GM19023 (cell line): Measurements from ENCODE around the gene WIPF3.
"Not testable (repeated sequence)": the region's sequence is repeated elsewhere in the genome, so short reads cannot be mapped to it uniquely, and the experiment has no call there.

Source experiments
- ATAC-seq: cut with Tn5 transposase; IDR thresholded peaks from one replicate; pipeline ENCODE4 v1.9.1; 2021; ENCODE audit warnings: mild to moderate bottlenecking, moderate library complexity; ENCODE audit not compliant: unreplicated experiment

Gene WIPF3

DNA sequence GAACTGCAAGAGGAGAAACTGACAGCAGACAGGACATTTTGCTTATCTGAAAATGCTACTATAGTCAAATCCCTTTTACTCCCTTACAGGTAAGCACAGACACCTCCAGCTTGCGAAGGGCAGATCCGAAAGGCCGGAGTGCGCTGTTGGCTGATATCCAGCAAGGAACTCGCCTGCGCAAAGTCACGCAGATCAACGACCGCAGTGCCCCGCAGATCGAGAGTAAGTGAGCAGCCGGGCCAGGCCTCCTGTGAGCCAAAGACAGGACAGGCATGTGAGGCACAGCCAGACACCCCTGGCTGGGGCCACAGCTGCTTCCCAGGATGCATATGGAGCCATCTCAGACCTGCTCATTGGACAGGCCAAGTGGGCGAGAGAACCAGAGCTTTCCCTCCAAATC, 69.4 kb downstream of the WIPF3 start:
- ATAC-seq: no peak

DNA sequence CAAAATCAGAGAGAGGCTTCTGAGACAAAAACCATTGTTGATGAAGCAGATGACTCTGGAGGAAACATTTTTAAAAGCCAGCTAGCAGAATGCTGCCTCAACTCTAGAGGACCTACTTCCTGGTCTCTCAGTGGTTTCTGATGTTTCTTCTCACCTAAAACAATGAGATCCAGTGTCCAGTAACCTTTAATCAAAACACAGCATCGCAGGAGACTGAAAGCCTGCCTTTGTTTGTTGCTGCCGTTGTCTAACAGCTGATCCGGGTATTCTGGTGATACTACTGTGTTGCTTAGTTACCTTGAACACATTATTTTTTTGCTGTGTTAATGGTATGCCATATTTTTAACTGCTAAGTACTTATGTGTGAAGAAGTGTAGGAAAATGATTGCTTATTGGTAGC, 70.9 kb downstream of the WIPF3 start:
- ATAC-seq: no peak

DNA sequence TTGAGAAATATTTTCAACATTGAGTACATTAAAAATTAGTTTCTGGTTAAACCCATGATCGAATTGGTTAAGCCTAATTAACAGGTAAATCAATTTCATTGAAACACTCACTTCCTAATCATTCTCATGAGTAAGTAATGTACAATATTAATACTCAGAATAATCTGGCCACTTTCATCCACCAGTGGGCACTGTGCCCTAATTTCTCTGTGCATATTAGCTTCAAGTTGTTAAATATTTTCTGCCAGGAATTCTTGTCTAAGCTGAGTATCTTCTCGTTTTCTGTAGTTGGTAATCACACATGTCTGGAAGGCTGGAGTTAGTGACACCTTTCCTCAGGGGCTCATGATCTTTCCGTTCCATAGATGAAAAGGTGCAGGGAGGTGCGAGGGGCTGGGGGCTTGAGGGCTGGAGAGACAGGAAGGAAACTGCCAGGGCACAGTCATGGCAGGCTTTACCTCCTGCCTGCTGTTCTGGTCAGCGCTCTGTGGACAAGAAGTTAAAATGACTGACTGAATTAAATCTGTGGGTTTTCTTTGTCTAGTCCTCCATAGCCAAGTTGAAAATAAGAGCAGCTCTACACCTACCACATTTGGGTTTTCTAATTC, 71.9 kb downstream of the WIPF3 start:
- no peak for ATAC-seq

DNA sequence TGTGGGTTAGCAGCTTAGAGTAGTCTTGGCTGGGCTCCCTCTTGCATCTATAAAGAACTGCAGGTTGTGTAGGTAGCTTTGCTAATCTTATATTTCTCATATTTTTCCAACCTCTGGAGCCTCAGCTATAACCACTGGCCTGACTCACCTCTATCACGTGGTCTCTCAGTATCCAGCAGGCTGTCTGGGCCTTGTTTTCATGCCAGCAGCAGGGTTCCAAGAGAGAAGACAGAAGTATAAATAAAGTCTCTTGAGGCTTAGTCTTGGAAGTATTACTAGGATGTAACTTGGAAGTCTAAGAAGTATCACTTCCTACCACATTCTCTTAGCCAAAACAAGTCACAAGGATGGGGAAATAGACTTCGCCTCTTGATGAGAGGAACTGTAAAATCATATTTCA, 73.3 kb downstream of the WIPF3 start:
- no peak for ATAC-seq

DNA sequence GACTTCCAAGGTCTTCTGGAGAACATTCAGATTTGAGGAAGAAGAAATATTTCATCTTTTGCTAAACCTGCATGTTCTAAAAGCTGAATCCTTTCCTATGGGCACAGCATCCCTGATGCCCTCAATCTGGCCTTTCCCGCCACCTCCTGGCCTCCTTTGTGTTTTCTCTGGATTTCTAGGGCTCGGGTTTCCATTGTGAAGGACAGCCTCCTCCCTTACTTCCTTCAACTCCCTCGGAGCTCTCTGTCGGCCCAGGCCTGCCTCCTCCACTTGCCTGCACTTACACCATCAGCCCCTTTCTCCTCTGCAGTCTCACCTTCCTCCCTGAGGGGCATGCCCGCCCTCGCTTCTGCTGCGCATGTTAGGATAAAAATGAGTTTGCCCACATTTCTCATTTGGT, 75.4 kb downstream of the WIPF3 start:
- no peak for ATAC-seq

DNA sequence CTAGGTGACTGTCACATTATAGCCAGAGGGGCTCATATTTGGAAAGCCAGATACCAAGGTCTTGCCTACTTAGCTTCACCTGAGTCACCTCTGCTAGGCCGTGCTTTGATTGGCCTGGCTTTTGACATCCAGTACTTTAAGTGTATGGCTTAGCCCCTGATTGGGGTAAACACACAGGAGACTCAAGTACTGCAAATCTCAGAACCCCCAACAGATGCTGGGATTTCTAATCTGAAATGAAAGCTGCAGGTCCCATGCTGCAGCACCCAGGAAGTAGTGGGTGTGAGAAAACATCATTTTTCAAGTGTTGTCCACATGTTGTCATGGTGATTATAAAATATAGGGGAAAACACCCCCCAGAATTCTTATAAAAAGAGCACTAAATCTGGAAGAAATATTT, 76.2 kb downstream of the WIPF3 start:
- ATAC-seq: no peak

DNA sequence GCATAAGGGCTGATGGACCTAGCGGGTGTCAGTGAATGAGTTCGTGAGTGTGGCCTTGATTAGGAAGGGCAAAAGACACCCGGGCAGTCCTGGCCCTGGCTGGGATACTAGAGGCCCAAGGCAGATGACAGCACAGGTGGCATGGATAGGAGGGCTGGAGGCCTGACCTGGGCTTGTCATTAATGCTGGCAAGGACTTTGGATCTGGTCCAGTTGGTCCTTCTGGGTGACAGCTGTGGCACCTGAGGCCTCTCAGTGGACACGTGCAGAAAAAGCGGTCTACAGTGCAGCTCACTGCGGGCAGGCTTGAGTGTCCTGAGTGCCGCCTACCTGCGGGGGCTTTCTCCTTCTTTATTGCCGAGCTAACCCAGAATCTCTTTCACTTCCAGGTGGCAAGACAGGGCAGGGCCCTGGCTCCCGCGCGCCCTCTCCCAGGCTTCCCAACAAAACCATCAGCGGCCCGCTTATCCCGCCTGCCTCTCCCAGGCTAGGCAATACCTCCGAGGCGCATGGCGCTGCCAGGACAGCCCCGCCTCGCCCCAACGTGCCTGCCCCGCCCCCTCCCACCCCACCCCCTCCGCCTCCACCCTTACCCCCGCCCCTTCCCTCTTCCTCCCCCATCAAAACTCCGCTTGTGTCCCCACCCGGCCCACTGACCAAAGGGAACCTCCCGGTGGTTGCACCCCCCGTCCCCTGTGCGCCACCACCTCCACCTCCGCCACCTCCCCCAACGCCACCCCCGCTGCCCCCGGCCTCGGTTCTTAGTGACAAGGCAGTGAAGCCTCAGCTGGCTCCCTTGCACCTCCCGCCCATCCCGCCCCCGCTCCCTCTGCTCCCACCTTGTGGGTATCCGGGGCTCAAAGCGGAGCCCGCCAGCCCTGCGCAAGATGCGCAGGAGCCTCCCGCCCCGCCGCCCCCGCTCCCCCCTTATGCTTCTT, 77.4 kb downstream of the WIPF3 start:
- ATAC-seq: no peak

DNA sequence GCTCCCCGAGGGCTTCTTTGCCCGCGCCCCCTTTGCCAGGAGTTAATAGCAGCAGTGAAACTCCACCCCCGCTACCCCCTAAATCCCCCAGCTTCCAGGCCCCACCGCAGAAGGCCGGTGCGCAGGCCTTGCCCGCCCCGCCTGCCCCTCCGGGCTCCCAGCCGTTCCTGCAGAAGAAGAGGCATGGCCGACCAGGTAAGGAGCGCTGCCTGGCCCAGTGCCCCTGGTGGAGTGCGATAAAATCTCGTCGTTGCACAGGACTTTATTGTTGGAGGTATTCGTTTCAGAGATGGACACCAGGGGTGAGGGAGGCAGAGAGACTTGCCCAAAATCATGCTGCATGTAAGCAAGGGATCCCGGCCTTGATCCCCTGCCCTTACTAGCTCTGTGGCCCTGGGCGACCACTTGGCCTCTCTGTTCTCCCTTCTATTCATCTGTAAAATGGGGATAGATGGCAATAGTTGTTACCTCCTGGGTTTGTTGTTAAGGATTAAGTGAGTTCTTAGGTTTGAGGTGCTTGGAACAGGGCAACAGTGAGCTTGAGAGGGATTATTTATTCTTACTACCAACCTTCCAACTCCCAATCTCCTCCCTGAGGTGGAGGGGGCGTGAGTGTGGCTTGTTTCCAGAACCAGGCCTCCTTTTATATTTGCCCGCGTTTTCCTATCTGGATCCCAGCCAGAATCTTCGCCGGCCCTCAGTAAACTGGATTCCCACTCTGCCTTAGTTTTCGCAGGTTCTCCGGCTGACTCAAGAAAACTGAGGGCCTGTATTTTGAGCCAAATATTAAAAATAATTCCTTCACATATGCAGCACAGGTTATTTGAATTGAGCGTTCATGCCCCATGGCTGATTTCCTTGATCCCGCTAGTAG, 78.3 kb downstream of the WIPF3 start:
- no peak for ATAC-seq

DNA sequence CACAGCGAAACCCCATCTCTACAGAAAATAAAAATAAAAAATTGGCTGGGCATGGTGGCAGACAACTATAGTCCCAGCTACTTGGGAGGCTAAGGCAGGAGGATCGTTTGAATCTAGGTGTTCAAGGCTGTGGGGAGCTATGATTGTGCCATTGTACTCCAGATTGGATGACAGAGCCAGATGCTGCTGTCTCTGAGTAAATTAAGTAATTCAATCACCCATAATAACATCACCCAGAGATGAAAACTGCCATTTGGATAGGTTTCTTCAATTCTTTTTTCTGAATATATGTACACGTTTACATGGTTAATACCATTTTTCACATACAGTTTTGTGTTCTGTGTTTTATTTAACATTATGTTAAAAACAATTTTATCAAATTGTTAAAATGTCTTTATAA, 79.3 kb downstream of the WIPF3 start:
- no peak for ATAC-seq

DNA sequence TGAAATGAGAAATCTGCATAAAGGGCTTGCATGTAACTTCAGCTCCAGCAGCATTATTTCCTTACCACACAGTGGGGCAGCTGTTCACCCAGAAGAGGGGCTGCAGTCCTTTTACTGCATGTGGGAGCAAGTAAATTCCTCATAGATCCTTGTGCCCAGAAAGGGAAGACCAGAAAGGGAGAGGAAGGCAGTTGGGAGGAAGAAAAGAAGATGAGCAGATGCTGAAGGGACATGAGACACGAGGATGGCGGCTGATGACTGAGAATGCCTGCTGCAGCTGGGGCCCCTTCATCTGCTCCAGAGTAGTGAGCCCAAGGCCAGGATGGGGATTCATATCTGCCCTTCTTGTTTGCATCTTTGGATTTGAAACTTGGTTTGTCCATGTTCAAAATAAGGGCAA, 80.5 kb downstream of the WIPF3 start:
- no peak for ATAC-seq

DNA sequence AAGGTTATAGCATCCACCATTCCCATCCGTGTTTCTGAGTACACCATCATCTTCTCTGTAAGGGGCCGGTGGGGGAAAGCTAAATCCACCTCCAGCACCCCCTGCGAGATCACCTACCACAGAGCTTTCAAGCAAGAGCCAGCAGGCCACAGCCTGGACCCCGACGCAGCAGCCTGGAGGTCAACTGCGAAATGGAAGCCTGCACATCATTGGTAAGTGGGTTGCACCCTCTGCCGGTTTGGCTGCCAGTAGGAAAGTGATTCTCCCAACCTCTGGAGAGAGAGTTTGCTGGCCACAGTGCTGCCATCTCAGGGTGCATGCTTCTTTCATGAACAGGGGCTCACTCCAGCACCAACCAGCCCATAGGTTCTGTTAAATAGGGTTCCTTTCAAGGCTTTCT, 81.7 kb downstream of the WIPF3 start:
- ATAC-seq: no peak

DNA sequence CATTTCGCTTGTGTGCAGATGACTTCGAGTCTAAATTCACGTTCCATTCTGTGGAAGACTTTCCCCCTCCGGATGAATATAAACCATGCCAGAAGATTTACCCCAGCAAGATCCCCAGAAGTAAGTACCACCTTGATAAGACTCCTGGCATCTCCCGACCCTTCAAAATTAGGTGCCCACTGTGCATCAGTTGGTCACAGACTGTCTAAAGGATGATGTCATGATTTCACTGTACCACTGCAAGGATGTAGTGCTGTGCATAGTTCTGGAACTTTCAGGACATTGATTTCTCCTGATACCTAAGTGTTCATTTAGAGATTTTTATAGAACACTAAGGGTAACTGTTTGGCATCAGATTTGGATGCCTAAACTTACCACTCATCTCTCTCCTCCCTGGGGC, 83.0 kb downstream of the WIPF3 start:
- ATAC-seq: no peak

DNA sequence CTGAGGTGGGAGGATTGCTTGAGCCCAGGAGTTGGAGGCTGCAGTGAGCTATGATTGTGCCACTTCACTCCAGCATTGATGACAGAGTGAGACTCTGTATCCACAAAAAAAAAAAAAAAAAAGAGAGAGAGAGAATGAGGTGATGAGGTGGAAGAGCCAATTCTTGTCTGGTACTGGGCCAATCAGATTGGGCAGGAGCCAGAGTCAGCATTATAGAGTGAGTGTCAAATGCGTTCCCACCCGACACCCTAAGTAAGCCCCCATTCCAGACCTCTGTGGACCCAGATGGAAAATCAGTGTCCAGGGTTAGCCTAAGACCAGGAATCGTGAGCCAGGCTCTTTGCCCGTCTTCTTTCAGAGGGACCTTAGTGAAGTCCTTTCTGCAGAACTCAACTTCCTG, 83.9 kb downstream of the WIPF3 start:
- no peak for ATAC-seq

DNA sequence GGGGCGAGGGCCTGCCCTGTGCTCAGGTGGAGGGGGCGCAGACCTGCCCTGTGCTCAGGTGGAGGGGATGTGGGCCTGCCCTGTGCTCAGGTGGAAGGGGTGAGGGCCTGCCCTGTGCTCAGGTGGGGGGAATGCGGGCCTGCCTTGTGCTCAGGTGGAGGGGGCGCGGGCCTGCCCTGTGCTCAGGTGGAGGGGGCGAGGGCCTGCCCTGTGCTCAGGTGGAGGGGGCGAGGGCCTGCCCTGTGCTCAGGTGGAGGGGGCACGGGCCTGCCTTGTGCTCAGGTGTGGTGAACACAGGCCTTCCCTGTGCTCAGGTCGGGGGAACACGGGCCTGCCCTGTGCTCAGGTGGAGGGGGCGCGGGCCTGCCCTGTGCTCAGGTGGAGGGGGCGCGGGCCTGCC, 84.5 kb downstream of the WIPF3 start:
- ATAC-seq: not testable (repeated sequence)

DNA sequence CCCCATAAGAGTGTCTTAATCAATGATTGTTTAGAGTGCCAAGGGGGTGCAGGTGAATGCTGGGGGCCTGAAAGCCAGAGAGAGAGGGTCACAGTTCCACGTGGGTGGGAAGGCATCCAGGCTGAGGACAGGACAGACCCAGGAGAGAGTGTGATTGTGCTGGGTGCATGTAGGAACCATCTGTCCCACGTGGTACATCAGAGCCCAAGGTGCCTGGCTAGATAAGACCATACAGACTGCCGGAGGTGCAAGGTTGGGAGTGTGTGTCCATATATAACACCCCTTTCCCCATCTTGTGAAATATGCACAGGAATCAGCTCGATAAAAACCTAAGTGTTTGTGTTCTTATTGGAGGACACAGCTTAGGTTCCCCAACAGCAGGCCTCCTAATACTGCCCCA, 85.5 kb downstream of the WIPF3 start:
- no peak for ATAC-seq

DNA sequence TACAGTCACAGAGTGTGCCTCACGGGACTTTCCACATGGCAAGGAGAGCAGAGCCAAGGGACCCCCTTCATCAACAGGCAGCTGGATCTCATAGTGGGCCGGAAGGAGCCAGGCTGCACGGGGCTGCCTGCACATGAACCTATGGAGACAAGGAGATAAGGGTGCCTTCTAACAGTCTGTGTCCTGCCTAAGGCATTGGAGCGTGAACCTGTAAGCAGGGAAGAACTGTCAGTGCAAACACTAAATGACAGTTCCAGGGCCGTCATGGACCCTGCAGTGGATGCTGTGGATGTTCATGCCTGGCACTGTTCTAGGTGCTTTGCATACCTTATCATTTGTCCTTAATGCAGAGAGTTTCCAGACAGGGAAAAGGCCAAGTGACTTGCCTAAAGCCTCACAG, 85.9 kb downstream of the WIPF3 start:
- ATAC-seq: no peak

DNA sequence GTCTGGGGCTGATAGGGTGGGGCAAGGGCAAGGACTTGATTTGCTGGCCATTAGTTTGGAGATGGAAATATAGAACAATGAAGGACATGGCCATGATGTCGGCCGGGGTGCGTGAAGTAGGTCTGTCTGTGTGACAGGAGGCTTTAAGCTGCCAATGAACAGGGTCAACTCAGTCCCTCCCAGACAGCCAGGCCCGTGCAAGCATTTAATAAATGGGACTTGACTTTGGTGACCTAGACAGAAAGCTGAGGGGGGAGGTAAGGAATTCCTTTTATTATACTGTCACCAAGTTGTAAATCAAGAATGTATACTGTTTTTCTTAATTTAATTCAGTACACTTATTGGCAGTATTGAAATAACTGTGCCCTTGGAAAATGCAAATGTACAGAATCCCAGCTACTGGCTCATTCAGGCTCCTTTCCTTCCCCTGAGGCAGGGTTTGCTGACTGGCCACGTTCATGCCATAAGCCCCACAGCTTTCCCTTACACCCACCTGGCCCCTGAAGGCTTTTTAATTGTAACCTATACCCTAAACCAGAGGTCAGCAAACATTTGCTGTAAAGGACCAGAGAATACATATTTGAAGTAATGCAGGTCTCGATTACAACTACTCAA, 87.2 kb downstream of the WIPF3 start:
- ATAC-seq: no peak

DNA sequence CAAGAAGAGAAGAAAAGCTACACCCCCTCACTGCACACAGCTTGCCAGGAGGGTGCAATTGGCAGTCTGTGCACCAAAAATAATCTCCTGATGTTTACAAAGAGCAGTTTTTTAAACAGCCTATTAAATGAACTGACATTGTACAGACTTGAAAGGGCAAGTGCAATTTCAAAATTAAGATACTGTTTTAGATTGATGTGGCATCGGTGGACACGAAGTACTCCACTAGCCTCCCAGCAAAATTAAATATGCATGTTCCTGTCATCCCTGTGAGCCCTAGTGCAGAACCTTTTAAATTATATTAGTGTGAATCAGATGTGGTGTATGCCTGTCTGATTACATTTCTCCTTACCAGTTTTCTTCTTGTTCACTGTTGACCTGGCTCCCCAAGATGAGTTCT, 87.9 kb downstream of the WIPF3 start:
- ATAC-seq: no peak

DNA sequence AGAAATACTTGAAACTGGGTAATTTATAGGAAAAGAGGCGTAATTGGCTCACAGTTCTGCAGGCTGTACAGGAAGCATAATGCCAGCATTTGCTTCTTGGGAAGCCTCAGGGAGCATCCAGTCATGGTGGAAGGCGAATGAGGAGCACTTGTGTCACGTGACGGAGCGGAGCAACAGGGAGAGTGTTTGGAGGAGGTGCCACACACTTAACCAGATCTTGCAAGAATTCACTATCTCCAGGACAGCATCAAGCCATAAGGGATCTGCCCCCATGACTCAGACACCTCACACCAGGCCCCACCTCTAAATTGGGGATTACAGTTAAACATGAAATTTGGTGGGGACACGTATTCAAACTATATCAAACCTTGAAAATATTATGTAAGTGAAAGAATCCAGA, 89.3 kb downstream of the WIPF3 start:
- no peak for ATAC-seq

DNA sequence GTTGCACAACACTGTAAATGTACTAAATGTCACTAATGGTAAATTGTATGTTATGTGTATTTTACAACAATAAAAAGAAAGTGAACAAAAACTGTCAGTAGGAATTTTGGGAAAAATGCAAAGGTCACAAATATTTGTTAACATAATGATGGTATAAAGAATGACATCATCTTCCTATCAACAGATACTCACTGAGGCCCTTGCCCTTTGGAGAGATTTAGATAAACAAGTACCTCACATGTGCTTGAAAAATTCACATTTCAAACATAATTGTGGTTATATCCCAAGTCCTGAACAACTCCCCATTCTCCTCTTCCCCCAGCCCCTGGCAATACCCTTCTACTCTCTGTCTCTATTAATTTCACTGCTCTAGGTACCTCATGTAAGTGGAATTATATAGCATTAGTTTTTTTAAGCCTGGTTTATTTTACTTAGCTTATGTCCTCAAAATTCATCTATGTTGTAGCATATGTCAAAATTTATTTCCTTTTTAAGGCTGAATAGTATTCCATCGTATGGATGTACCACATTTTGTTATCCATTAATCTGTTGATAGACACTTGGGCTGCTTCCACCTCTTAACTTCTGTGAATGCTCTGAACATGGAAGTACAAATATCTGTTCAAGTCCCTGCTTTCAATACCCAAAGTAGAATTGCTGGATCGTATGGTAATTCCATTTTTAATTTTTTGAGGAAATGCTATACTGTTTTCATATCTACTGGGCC, 90.5 kb downstream of the WIPF3 start:
- no peak for ATAC-seq

DNA sequence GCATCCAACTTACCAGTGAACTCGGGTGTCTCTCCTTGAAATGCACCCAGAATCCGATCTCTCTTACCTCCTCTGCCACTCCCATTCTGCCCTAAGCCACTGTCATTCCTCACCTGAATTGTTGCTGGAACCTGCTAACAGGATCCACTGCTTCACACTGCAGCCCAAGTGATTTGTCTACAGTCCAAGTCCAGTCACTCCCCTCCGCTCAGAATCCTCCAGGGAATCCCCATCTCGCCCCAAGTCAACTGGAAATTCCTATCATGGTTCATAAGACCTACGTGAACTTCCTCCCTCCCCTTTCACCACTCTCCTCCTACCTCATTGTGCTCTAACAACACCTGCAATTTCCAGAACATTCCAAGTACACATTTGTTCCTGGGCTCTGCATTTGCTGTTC, 92.0 kb downstream of the WIPF3 start:
- no peak for ATAC-seq
